ENCODE results near the gene SCAF8.

GRCh38 chr6:154868143-154868594 is 135.0 kb downstream of the SCAF8 start:
- TF ChIP-seq POLR2A (IDR thresholded peaks at IDR 0.05; ENCODE audit: low read length) = no peak
- TF ChIP-seq GATA1 (IDR thresholded peaks at IDR 0.05; ENCODE audit: low read depth, low read length) = no peak

Measured in erythroblast (primary cell).